K562 (cell line): ENCODE measurements around the gene TMEM132D. TPM values are rescaled to one million over a fixed set of nuclear protein-coding genes. Genes with fewer than 3 reads are reported as not detected.

Experiments used
- ATAC-seq: fragments of 200-7000 bp; cut with Tn5 transposase; 3 replicates; pipeline ENCODE4 v1.9.1; 2020; ENCODE audit warnings: moderate library complexity
- BruUV-seq: library from RNA; stranded (reverse); fragments of 400-500 nt; replicated peaks from 2 replicates; lab custom pipeline; 2021; lab: Mats Ljungman, UMichigan
- CTCF ChIA-PET: fragments of 300-600 bp; formaldehyde crosslinking; extraction: SDS; loops from one replicate; lab custom pipeline; 2021; ENCODE audit warnings: low intra/inter-chr PET ratio; lab: Yijun Ruan, JAX
- POLR2A ChIA-PET: fragments of 300-600, 350-650 bp; sonication (Branson Sonifier 250); formaldehyde crosslinking; extraction: SDS; loops from one replicate; lab custom pipeline; 2021; ENCODE audit warnings: antibody characterized with exemption, inconsistent platforms; lab: Yijun Ruan, JAX
- DNase-seq, 4 experiments: peaks; one replicate each; pipeline versions ENCODE4 v3.0.0 to v3.0.0-alpha.2; 2011 to 2018; ENCODE audit warnings: low spot score in 3 of 4, mixed read lengths in 3 of 4; ENCODE audit errors: extremely low read depth in 1 of 4
- FAIRE-seq: peaks from 2 replicates; lab custom pipeline; 2011; peaks lifted over from hg19 to GRCh38; lab: Jason Lieb, UNC
- H2AFZ ChIP-seq: 2 replicates; pipeline ENCODE4 v1.6.0; 2011; ENCODE audit warnings: low read depth, low read length, control low read depth, inconsistent platforms
- H3K27ac ChIP-seq: fragments of 200-600 bp; 3 replicates; pipeline ENCODE4 v1.8.0; 2011; ENCODE audit warnings: low read depth, mild to moderate bottlenecking, control low read depth, inconsistent platforms, low read length, moderate library complexity, mixed read lengths; ENCODE audit errors: extremely low read depth
- H3K27me3 ChIP-seq, 2 experiments: fragments of 300-600 bp in 1 of 2; 2 replicates in 1 of 2; 3 replicates in 1 of 2; pipeline versions ENCODE4 v1.6.0 to v1.8.0; 2011; ENCODE audit warnings: inconsistent platforms in 2 of 2, low read length in 2 of 2, mild to moderate bottlenecking in 1 of 2, mixed read lengths in 1 of 2, moderate library complexity in 1 of 2; ENCODE audit not compliant: control insufficient read depth in 2 of 2, insufficient read depth in 2 of 2
- H3K36me3 ChIP-seq: fragments of 300-600 bp; 3 replicates; pipeline ENCODE4 v1.8.0; 2011; ENCODE audit warnings: mild to moderate bottlenecking, low read length, inconsistent platforms; ENCODE audit not compliant: control insufficient read depth, insufficient read depth
- H3K4me1 ChIP-seq, 2 experiments: fragments of 200-600 bp in 1 of 2; replicated peaks in 1 of 2; 2 replicates in 1 of 2; 3 replicates in 1 of 2; pipeline versions ENCODE4 v1.5.1 to v1.8.0; 2011; ENCODE audit warnings: inconsistent platforms in 2 of 2, low read length in 2 of 2, mild to moderate bottlenecking in 1 of 2, mixed read lengths in 1 of 2, moderate library complexity in 1 of 2; ENCODE audit not compliant: control insufficient read depth in 2 of 2, insufficient read depth in 2 of 2
- H3K4me2 ChIP-seq: 2 replicates; pipeline ENCODE4 v1.6.1; 2011; ENCODE audit warnings: low read length, control low read depth, inconsistent platforms, mixed read lengths; ENCODE audit not compliant: insufficient read depth
- H3K4me3 ChIP-seq: fragments of 200-600 bp; sonication (generic), shearing (Covaris generic); 2 replicates; pipeline ENCODE4 v1.5.1; 2016; ENCODE audit warnings: control low read depth, inconsistent platforms
- H3K79me2 ChIP-seq: fragments of 200-600 bp; 3 replicates; pipeline ENCODE4 v1.8.0; 2011; ENCODE audit warnings: low read length, inconsistent platforms; ENCODE audit not compliant: control insufficient read depth, insufficient read depth
- H3K9ac ChIP-seq, 2 experiments: 2 replicates each; pipeline versions ENCODE4 v1.6.0 to v1.6.1; 2011; ENCODE audit warnings: low read depth in 2 of 2, low read length in 2 of 2, control low read depth in 1 of 2, inconsistent platforms in 1 of 2, mild to moderate bottlenecking in 1 of 2, mixed read lengths in 1 of 2; ENCODE audit not compliant: insufficient read depth in 1 of 2
- H3K9me1 ChIP-seq: one replicate; pipeline ENCODE4 v1.6.0; 2011; ENCODE audit warnings: inconsistent platforms, mild to moderate bottlenecking, low read length, moderate library complexity; ENCODE audit not compliant: control insufficient read depth, insufficient read depth
- H3K9me3 ChIP-seq: replicated peaks from 2 replicates; pipeline ENCODE4 v1.5.1; 2011; ENCODE audit warnings: low read depth, low read length, inconsistent platforms; ENCODE audit not compliant: control insufficient read depth, insufficient read depth
- H4K20me1 ChIP-seq: replicated peaks from 2 replicates; pipeline ENCODE4 v1.6.1; 2011; ENCODE audit warnings: low read length, inconsistent platforms, mixed read lengths; ENCODE audit not compliant: control insufficient read depth, insufficient read depth
- ADNP ChIP-seq: fragments of 200-800 bp; sonication (Bioruptor generic); IDR thresholded peaks from 2 replicates; pipeline ENCODE4 v1.6.1; 2016; ENCODE audit warnings: missing genetic modification characterization, missing compliant biosample characterization
- ASH1L ChIP-seq: fragments of 450-650 bp; IDR thresholded peaks from 2 replicates; pipeline ENCODE4 v1.6.1; 2018; ENCODE audit warnings: borderline replicate concordance, mild to moderate bottlenecking, low read depth; ENCODE audit not compliant: partially characterized antibody
- BRD4 ChIP-seq: fragments of 200-600 bp; sonication (generic); IDR thresholded peaks from 2 replicates; pipeline ENCODE4 v1.6.1; 2017; ENCODE audit warnings: inconsistent platforms
- ZBTB17 ChIP-seq: fragments of 450-650 bp; formaldehyde crosslinking; IDR thresholded peaks from 2 replicates; pipeline ENCODE4 v1.4.0; 2020; ENCODE audit warnings: mild to moderate bottlenecking
- ZBTB49 ChIP-seq: sonication (generic); formaldehyde crosslinking; IDR thresholded peaks from 2 replicates; pipeline ENCODE4 v1.8.0; 2022; ENCODE audit warnings: missing genetic modification reagents, mild to moderate bottlenecking, borderline replicate concordance
- ZNF512 ChIP-seq: IDR thresholded peaks from 2 replicates; pipeline ENCODE4 v1.6.1; 2016; ENCODE audit warnings: missing genetic modification characterization, missing compliant biosample characterization
- WGBS: fragments of 100-300 bp; shearing (Covaris generic); methylation state at CpG from one replicate; pipeline ENCODE4 v1.1.6; 2016; ENCODE audit warnings: low coverage, mixed read lengths; ENCODE audit not compliant: insufficient coverage; ENCODE audit errors: missing lambda C conversion rate; 5-methylcytosine and 5-hydroxymethylcytosine counted together
- in situ Hi-C: fragments of 300-500 bp; cut with MboI; formaldehyde crosslinking; loops from 4 replicates; pipeline ENCODE4 v1.15.0; 2018; ENCODE audit warnings: inconsistent platforms, mixed read lengths
- intact Hi-C: fragments of 100-400 bp; cut with micrococcal nuclease; formaldehyde crosslinking; loops from 2 replicates; pipeline ENCODE4 v1.14.2; 2022
- polyA plus RNA-seq, 8 experiments: library from polyadenylated mRNA; depleted of rRNA in 4 of 8; stranded (reverse) in 5 of 8; unstranded in 3 of 8; fragments of >200 nt; fragmentation: Nextera tagmentation in 2 of 8; fragmentation: Illumina TruSeq in 1 of 8; extraction: Ambion mirVana in 2 of 8; extraction: Trizol in 1 of 8; gene quantifications; 2 replicates each; pipeline versions ENCODE4 v1.2.1 to v1.2.3, GENCODE V29; 2011 to 2014; ENCODE audit warnings: inconsistent platforms in 1 of 8, missing spikeins in 1 of 8
- total RNA-seq, 7 experiments: library from RNA; depleted of rRNA in 6 of 7; stranded (reverse); fragments of >200 nt in 6 of 7; fragmentation: Illumina TruSeq in 2 of 7; extraction: Trizol in 2 of 7; gene quantifications; 2 replicates each; pipeline versions ENCODE4 v1.2.1 to v1.2.3, GENCODE V29; 2011 to 2021; ENCODE audit warnings: low replicate concordance in 1 of 7

The TMEM132D gene
- total and polyA plus RNA-seq, 9 of the 15 experiments (the other 6 are each of a cell fraction or from before 2014, with no cell fraction given): not detected

GRCh38 chr12:129776977-129777667 is 126.7 kb downstream of the TMEM132D start (continued):
- no peak for TF ChIP-seq ZBTB49

GRCh38 chr12:129772501-129773493 is 131.0 kb downstream of the TMEM132D start:
- TF ChIP-seq ZNF512: no peak
- TF ChIP-seq ZBTB17 (CRISPR knock-in tag): no peak
- TF ChIP-seq ADNP (tag): no peak
- no peak for TF ChIP-seq BRD4
- no peak for TF ChIP-seq ASH1L
- POLR2A ChIA-PET: no interaction called here
- ATAC-seq (no peak), DNase-seq (no peak), FAIRE-seq (no peak)
- Histone ChIP-seq H3K9me1 (no peaks in the 10 kb centered on the region), H3K79me2 (no peaks in the 10 kb centered on the region), H4K20me1 (no peaks in the 10 kb centered on the region), H3K27ac (no peak overlapping the region), H3K27me3 (peaks cover 0 to 15% of the 10 kb centered on the region in 2 experiments; a peak in 2 of 5 replicates), H3K36me3 (no peaks in the 10 kb centered on the region), H2AFZ (no peak overlapping the region), H3K4me2 (no peak overlapping the region), H3K9ac (no peak overlapping the region), H3K4me3 (no peak overlapping the region), H3K9me3 (no peaks in the 10 kb centered on the region), H3K4me1 (no peaks in the 10 kb centered on the region)
- in situ Hi-C loops: no loop called here
- intact Hi-C loops: no loop called here
- 3% methylated on average over 17 of the region's 17 CpGs for WGBS
- BruUV-seq: no TSS peak
- CTCF ChIA-PET: no interaction called here
